Osteoblast (primary cell): Measurements from ENCODE around the gene RHBDD1. TPM values are rescaled to one million over a fixed set of nuclear protein-coding genes. Genes with fewer than 3 reads are reported as not detected.

ENCODE experiments used
- DNase-seq: peaks from one replicate; pipeline ENCODE4 v3.0.0; 2011; ENCODE audit warnings: low spot score, mixed read lengths; ENCODE audit not compliant: insufficient read length; ENCODE audit errors: missing footprints
- H2AFZ ChIP-seq: 2 replicates; pipeline ENCODE4 v1.6.0; 2011; ENCODE audit warnings: mild to moderate bottlenecking, low read length
- H3K27ac ChIP-seq: 2 replicates; pipeline ENCODE4 v1.5.1; 2011; ENCODE audit warnings: mild to moderate bottlenecking, low read depth, low read length, moderate library complexity
- H3K27me3 ChIP-seq: 2 replicates; pipeline ENCODE4 v1.6.0; 2012; ENCODE audit warnings: mild to moderate bottlenecking, control low read depth, inconsistent platforms, low read length, moderate library complexity; ENCODE audit not compliant: insufficient read depth
- H3K36me3 ChIP-seq: 2 replicates; pipeline ENCODE4 v1.5.1; 2011; ENCODE audit warnings: mild to moderate bottlenecking, low read length, control low read depth, moderate library complexity; ENCODE audit not compliant: insufficient read depth
- H3K4me1 ChIP-seq: 2 replicates; pipeline ENCODE4 v1.5.1; 2011; ENCODE audit warnings: mild to moderate bottlenecking, low read length, control low read depth, moderate library complexity; ENCODE audit not compliant: insufficient read depth
- H3K4me2 ChIP-seq: 2 replicates; pipeline ENCODE4 v1.6.0; 2011; ENCODE audit warnings: mild to moderate bottlenecking, low read length; ENCODE audit not compliant: insufficient read depth
- H3K4me3 ChIP-seq: fragments of 200-600 bp; sonication (generic); 3 replicates; pipeline ENCODE4 v1.5.1; 2012; ENCODE audit warnings: mild to moderate bottlenecking, low read length, inconsistent platforms; ENCODE audit not compliant: insufficient read depth
- H3K79me2 ChIP-seq: 2 replicates; pipeline ENCODE4 v1.6.0; 2012; ENCODE audit warnings: mild to moderate bottlenecking, low read length, control low read depth, inconsistent platforms; ENCODE audit not compliant: insufficient read depth
- H3K9me3 ChIP-seq: 2 replicates; pipeline ENCODE4 v1.5.1; 2011; ENCODE audit warnings: low read depth, low read length, control low read depth
- H4K20me1 ChIP-seq: 2 replicates; pipeline ENCODE4 v1.6.0; 2012; ENCODE audit warnings: mild to moderate bottlenecking, low read length, control low read depth; ENCODE audit not compliant: insufficient read depth
- CTCF ChIP-seq: IDR thresholded peaks from 2 replicates; pipeline ENCODE4 v1.5.1; 2011; ENCODE audit warnings: mild to moderate bottlenecking, low read depth, low read length, moderate library complexity; ENCODE audit errors: extremely low read depth
- total RNA-seq: library from RNA; depleted of rRNA; stranded (reverse); fragments of >200 nt; gene quantifications from 2 replicates; pipeline ENCODE4 v1.2.3, GENCODE V29; 2012

The RHBDD1 gene
- total RNA-seq, 1 donor, result 25.3 TPM

- peaks cover 1% of the 10 kb centered on the region for H3K36me3 ChIP-seq
- peak overlapping the region; percentile 8 for H2AFZ ChIP-seq
- peaks cover 8% of the 10 kb centered on the region for H3K4me1 ChIP-seq
- no peaks in the 10 kb centered on the region for H4K20me1 ChIP-seq
- H3K4me3 ChIP-seq, result no peak overlapping the region
- DNase-seq, result no peak
- H3K79me2 ChIP-seq, result no peaks in the 10 kb centered on the region
- TF ChIP-seq CTCF, result no peak
- no peaks in the 10 kb centered on the region for H3K27me3 ChIP-seq
- no peak overlapping the region for H3K27ac ChIP-seq
- no peaks in the 10 kb centered on the region for H3K9me3 ChIP-seq
- H3K4me2 ChIP-seq, result no peak overlapping the region
Measured at GRCh38 chr2:226909126-226909525, 73.3 kb downstream of the RHBDD1 start.

GRCh38 chr2:226909836-226910235 is 74.0 kb downstream of the RHBDD1 start:
- H3K9me3 ChIP-seq, result no peaks in the 10 kb centered on the region
- H3K4me1 ChIP-seq, result peaks cover 8% of the 10 kb centered on the region
- no peak for DNase-seq
- no peak overlapping the region for H3K27ac ChIP-seq
- TF ChIP-seq CTCF, result no peak
- no peak overlapping the region for H3K4me2 ChIP-seq
- H3K36me3 ChIP-seq, result peaks cover 4% of the 10 kb centered on the region
- H2AFZ ChIP-seq, result no peak overlapping the region
- H4K20me1 ChIP-seq, result no peaks in the 10 kb centered on the region
- H3K79me2 ChIP-seq, result no peaks in the 10 kb centered on the region
- H3K27me3 ChIP-seq, result no peaks in the 10 kb centered on the region
- H3K4me3 ChIP-seq, result no peak overlapping the region

GRCh38 chr2:226910384-226910783 is 74.5 kb downstream of the RHBDD1 start:
- Histone ChIP-seq H3K4me3 (no peak overlapping the region), H3K27ac (no peak overlapping the region), H3K4me1 (peaks cover 8% of the 10 kb centered on the region), H3K4me2 (no peak overlapping the region), H2AFZ (no peak overlapping the region), H3K9me3 (no peaks in the 10 kb centered on the region), H4K20me1 (no peaks in the 10 kb centered on the region), H3K36me3 (peaks cover 4% of the 10 kb centered on the region), H3K27me3 (no peaks in the 10 kb centered on the region), H3K79me2 (no peaks in the 10 kb centered on the region)
- DNase-seq, result no peak
- TF ChIP-seq CTCF, result no peak

- peaks cover 8% of the 10 kb centered on the region for H3K4me1 ChIP-seq
- no peak overlapping the region for H2AFZ ChIP-seq
- no peaks in the 10 kb centered on the region for H3K79me2 ChIP-seq
- no peak overlapping the region for H3K4me2 ChIP-seq
- H3K36me3 ChIP-seq, result peaks cover 4% of the 10 kb centered on the region
- no peak for DNase-seq
- no peaks in the 10 kb centered on the region for H3K9me3 ChIP-seq
- H3K27ac ChIP-seq, result no peak overlapping the region
- H3K4me3 ChIP-seq, result no peak overlapping the region
- no peaks in the 10 kb centered on the region for H3K27me3 ChIP-seq
- TF ChIP-seq CTCF, result no peak
- H4K20me1 ChIP-seq, result no peaks in the 10 kb centered on the region
Measured at GRCh38 chr2:226911932-226912331, 76.1 kb downstream of the RHBDD1 start.
